ENCODE results near the gene LRFN4. TPM values are rescaled to one million over a fixed set of nuclear protein-coding genes. Genes with fewer than 3 reads are reported as not detected.

Gene LRFN4
- total RNA-seq, 1 experiment from 2014 or later = 30.3 TPM

DNA sequence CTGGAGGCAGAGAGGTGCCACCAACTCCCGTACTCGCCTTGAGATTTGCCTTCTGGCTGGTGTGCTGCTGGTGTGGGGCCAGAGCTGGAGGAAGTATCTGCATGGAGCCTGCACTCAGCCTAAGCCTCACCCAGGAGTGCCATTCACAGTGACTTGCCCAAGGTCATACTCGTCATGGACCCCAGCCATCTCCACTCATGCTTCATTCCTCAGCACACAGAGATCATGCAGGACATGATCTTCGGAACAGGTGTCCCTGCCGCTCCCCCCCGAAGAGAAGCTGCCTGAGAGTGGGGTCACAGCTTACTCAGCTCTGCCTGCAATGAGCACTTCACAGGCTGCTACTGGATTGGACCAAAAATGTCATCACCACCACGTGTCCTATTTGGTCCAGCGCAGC, 52.3 kb downstream of the LRFN4 start:
- no TSS peak for BruUV-seq (replicated peaks)
- CTCF ChIA-PET = no interaction called here
- Mint-ChIP-seq H3K4me3 (ENCODE audit: low read depth, unreplicated experiment) (no peak overlapping the region), H3K27me3 (ENCODE audit: unreplicated experiment) (no peaks in the 10 kb centered on the region), H3K27ac (ENCODE audit: unreplicated experiment) (no peak overlapping the region), H3K36me3 (ENCODE audit: insufficient read depth, unreplicated experiment) (no peaks in the 10 kb centered on the region), H3K9me3 (ENCODE audit: low read depth, unreplicated experiment) (no peaks in the 10 kb centered on the region), H3K4me1 (ENCODE audit: low read depth, unreplicated experiment) (peaks cover 19% of the 10 kb centered on the region)
- TF ChIP-seq, protein P1, sequence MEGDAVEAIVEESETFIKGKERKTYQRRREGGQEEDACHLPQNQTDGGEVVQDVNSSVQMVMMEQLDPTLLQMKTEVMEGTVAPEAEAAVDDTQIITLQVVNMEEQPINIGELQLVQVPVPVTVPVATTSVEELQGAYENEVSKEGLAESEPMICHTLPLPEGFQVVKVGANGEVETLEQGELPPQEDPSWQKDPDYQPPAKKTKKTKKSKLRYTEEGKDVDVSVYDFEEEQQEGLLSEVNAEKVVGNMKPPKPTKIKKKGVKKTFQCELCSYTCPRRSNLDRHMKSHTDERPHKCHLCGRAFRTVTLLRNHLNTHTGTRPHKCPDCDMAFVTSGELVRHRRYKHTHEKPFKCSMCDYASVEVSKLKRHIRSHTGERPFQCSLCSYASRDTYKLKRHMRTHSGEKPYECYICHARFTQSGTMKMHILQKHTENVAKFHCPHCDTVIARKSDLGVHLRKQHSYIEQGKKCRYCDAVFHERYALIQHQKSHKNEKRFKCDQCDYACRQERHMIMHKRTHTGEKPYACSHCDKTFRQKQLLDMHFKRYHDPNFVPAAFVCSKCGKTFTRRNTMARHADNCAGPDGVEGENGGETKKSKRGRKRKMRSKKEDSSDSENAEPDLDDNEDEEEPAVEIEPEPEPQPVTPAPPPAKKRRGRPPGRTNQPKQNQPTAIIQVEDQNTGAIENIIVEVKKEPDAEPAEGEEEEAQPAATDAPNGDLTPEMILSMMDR (IDR thresholded peaks at IDR 0.05; ENCODE audit: unreplicated experiment) = no peak
- intact Hi-C loops (cut with micrococcal nuclease; ENCODE audit: unreplicated experiment) = no loop called here
- DNase-seq = no peak

GRCh38 chr11:66910016-66910415, 53.2 kb downstream of the LRFN4 start:
- no peak overlapping the region for H3K27ac Mint-ChIP-seq (ENCODE audit: unreplicated experiment)
- TF ChIP-seq, protein P1 (IDR thresholded peaks at IDR 0.05; ENCODE audit: unreplicated experiment) = no peak
- no peaks in the 10 kb centered on the region for H3K36me3 Mint-ChIP-seq (ENCODE audit: insufficient read depth, unreplicated experiment)
- intact Hi-C loops (cut with micrococcal nuclease; ENCODE audit: unreplicated experiment) = no loop called here
- H3K4me1 Mint-ChIP-seq (ENCODE audit: low read depth, unreplicated experiment) = peaks cover 11% of the 10 kb centered on the region
- H3K4me3 Mint-ChIP-seq (ENCODE audit: low read depth, unreplicated experiment) = no peak overlapping the region
- CTCF ChIA-PET = no interaction called here
- H3K27me3 Mint-ChIP-seq (ENCODE audit: unreplicated experiment) = no peaks in the 10 kb centered on the region
- no TSS peak for BruUV-seq (replicated peaks)
- H3K9me3 Mint-ChIP-seq (ENCODE audit: low read depth, unreplicated experiment) = no peaks in the 10 kb centered on the region
- DNase-seq = no peak

Other genes with a start within 250 kb of the LRFN4 start
- gene RBM14, start 240.4 kb upstream of the LRFN4 start, total RNA-seq (2022) = 102 and 107 TPM in 2 replicates
- 137 and 144 TPM in 2 replicates for gene RBM4, start 218.4 kb upstream of the LRFN4 start, total RNA-seq (2022)
- 20.3 and 23.0 TPM in 2 replicates for gene RBM4B, start 179.2 kb upstream of the LRFN4 start, total RNA-seq (2022)
- 41.3 and 46.3 TPM in 2 replicates for gene SPTBN2, start 127.8 kb upstream of the LRFN4 start, total RNA-seq (2022)
- 23.5 and 26.2 TPM in 2 replicates for gene RCE1, start 13.6 kb upstream of the LRFN4 start, total RNA-seq (2022)
- 40.0 and 40.5 TPM in 2 replicates for gene PC, start 101.3 kb downstream of the LRFN4 start, total RNA-seq (2022)
- gene C11orf86, start 118.2 kb downstream of the LRFN4 start, total RNA-seq (2022) = not detected in 2 replicates
- gene SYT12, start 166.1 kb downstream of the LRFN4 start, total RNA-seq (2022) = 6.2 and 6.4 TPM in 2 replicates
- 24.1 and 24.7 TPM in 2 replicates for gene RHOD, start 199.8 kb downstream of the LRFN4 start, total RNA-seq (2022)